Measurements from ENCODE around the gene FAM3A.
A peak's percentile ranks its signal among the peaks of the same experiment; 100 is the strongest.
"Not testable (repeated sequence)": the region's sequence is repeated elsewhere in the genome, so short reads cannot be mapped to it uniquely, and the experiment has no call there.

FAM3A gene

DNA sequence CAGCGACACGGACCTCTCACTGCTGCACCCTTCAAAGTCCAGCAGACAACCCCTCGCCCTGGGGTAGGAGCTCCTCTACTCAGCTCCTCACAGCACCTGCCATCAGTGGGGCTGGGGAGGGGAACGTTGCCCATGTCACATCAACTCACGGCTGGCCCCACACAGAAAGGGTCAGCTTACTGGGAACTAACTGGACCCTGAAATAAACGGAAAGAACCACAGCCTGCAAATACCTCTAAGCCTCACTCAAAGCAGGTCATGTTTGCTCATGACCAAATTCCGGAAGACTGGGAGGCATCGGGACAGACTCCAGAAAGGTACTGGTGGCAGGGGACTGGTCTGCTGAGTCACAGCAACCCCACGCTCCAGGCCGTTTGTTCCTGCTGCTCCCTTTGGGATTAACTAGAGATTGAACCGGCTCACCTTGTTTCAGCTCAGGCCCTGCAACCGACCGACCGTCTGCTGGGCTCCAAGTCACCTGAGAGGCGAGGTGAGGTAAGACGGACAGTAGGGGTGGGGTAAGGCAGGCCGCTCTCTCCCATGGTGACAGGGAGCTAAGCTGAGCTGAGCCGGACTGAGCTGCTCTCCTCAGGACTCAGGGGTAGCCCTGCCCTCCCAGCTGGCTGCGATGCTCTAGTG is 25.0 kb upstream of the FAM3A start:
- no peak overlapping the region for H3K4me3 ChIP-seq (ENCODE audit: low read depth, low read length)
- no peak for DNase-seq (ENCODE audit: low read depth)
- TF ChIP-seq, protein P1, sequence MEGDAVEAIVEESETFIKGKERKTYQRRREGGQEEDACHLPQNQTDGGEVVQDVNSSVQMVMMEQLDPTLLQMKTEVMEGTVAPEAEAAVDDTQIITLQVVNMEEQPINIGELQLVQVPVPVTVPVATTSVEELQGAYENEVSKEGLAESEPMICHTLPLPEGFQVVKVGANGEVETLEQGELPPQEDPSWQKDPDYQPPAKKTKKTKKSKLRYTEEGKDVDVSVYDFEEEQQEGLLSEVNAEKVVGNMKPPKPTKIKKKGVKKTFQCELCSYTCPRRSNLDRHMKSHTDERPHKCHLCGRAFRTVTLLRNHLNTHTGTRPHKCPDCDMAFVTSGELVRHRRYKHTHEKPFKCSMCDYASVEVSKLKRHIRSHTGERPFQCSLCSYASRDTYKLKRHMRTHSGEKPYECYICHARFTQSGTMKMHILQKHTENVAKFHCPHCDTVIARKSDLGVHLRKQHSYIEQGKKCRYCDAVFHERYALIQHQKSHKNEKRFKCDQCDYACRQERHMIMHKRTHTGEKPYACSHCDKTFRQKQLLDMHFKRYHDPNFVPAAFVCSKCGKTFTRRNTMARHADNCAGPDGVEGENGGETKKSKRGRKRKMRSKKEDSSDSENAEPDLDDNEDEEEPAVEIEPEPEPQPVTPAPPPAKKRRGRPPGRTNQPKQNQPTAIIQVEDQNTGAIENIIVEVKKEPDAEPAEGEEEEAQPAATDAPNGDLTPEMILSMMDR (IDR thresholded peaks at IDR 0.05; ENCODE audit: insufficient read depth, low read depth, low read length, missing control alignments): no peak

DNA sequence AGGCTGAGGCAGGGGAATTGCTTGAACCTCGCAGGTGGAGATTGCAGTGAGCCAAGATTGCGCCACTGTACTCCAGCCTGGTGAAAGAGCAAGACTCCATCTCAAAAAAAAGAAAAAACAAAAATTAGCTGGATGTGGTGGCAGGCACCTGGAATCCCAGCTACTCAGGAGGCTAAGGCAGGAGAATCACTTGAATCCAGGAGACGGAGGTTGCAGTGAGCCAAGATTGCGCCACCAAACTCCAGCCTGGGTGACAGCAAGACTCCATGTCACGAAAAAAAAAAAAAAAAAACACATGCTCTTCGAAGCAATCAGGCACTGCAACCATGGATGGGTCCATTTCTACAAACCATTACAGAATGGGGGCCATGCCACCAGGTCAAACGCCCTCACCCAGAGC is 24.3 kb upstream of the FAM3A start:
- H3K4me3 ChIP-seq (ENCODE audit: low read depth, low read length); DNase-seq (ENCODE audit: low read depth): not testable (repeated sequence)

DNA sequence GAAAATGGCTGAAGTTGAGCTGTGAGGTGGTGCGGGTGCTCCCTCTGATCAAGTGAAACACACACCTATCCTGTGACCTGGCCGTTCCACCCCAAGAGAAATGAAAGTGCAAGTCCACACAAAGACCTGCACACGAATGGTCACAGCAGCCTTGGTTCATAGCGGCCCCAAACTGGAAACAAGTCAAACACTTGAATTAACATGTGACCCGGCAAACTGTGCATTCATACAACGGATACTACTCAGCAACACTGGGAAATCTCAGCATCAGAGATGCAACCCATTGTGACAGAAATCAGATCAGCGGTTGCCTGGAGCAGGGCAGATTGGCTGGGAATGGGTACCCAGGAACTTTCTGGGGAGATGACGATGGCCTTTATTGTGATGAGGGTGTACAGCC is 23.0 kb upstream of the FAM3A start:
- TF ChIP-seq, protein P1 (IDR thresholded peaks at IDR 0.05; ENCODE audit: insufficient read depth, low read depth, low read length, missing control alignments): no peak
- no peak overlapping the region for H3K4me3 ChIP-seq (ENCODE audit: low read depth, low read length)
- DNase-seq (ENCODE audit: low read depth): no peak

DNA sequence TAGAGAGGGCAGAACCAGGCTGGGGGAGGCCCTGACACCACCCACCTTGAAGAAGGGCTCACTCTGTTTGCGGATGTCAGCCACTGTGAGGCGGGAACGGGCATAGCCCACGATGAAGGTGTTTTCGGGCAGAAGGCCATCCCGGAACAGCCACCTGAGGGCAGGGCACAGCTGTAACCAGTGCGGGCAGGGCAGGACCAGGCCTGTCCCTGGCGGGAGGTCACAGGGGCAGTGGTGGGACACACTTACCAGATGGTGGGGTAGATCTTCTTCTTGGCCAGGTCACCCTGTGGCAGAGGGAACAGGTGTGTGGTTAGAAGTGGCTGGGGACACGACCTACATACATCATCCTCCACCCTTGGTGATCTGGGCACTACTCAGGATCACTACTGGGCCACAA is 19.9 kb upstream of the FAM3A start:
- no peak for DNase-seq (ENCODE audit: low read depth)
- TF ChIP-seq, protein P1 (IDR thresholded peaks at IDR 0.05; ENCODE audit: insufficient read depth, low read depth, low read length, missing control alignments): no peak
- H3K4me3 ChIP-seq (ENCODE audit: low read depth, low read length): no peak overlapping the region

DNA sequence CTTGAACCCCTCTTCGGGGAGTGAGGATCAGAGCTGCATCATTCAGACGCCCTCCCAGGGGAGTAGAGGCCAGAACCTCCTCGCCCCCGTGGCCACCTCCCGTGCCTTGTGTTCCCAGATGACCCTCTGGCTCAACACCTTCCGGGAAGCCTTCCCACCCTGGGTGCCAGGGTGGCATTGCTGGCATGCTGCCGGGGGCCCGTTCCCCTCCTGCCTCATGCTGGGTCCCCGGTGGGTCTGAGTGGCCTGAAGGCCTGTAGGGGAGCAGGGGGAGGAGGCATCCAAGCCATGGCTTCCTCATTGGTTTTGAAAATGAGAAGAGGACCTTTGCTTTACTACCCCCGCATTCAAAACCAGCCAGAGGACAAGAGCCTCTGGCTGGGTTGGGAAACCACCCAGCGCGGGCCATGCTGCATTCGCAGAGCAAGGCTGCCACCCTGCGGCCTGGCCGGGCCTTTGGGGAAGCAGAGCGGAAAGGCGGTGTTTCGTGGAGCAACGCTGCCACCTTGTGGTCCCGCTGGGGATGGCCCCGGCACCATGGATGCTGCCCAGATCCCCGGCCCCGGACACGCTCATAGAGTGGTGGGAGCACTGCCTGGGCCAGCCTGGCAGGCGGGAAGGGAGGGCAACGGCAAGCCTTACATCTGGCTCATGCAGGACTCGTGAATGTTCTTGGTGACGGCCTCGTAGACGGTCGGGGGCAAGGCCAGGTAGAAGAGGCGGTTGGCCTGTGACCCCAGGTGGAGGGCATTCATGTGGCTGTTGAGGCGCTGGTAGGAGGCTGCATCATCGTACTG is 18.7 kb upstream of the FAM3A start:
- H3K4me3 ChIP-seq (ENCODE audit: low read depth, low read length): no peak overlapping the region
- TF ChIP-seq, protein P1 (IDR thresholded peaks at IDR 0.05; ENCODE audit: insufficient read depth, low read depth, low read length, missing control alignments): peak; percentile 95
- DNase-seq (ENCODE audit: low read depth): peak; percentile 89

DNA sequence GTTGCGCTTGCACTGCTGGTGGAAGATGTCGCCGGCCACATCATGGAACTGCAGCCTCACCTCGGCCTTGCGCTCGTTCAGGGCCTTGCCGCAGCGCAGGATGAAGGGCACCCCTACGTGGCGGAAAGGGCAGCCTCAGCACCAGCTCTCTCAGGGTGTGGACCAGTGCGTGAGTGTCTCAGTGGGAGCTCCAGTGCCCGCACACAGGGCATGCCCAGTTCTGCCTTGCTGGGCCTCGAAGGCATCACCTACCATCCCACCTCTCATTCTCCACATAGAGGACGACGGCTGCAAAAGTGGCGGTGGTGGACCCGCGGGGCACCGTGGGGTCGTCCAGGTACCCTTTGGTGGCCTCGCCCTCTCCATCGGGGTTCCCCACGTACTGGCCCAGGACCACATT is 16.7 kb upstream of the FAM3A start:
- no peak overlapping the region for H3K4me3 ChIP-seq (ENCODE audit: low read depth, low read length)
- TF ChIP-seq, protein P1 (IDR thresholded peaks at IDR 0.05; ENCODE audit: insufficient read depth, low read depth, low read length, missing control alignments): no peak
- DNase-seq (ENCODE audit: low read depth): no peak

DNA sequence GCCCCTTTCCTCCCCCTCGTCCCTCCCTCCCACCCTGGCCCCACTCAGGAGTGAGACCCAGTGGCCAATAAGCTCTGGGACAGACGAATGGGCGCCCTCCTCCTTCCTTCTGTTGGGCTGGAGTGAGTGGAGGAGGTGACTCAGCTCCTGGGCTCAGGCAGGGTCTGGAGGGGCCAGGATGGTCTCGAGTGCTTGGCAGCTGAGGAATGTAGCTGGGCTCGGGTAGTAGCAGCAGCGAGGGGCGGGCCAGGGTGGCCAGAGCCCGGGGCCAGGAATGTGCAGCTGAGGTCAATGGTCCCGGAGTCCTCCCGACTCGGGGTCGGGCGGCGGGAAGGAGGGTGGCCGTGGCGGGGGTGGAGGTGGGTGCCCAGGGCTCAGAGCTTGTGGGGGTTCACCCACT is 15.6 kb upstream of the FAM3A start:
- no peak for DNase-seq (ENCODE audit: low read depth)
- no peak overlapping the region for H3K4me3 ChIP-seq (ENCODE audit: low read depth, low read length)
- TF ChIP-seq, protein P1 (IDR thresholded peaks at IDR 0.05; ENCODE audit: insufficient read depth, low read depth, low read length, missing control alignments): no peak
